ENCODE results near the gene FGF14. TPM values are rescaled to one million over a fixed set of nuclear protein-coding genes. Genes with fewer than 3 reads are reported as not detected.

Gene FGF14
- total RNA-seq, 1 donor from 2014 or later: 0.23 TPM

GRCh38 chr13:102117175-102117831 lies 284.5 kb downstream of the FGF14 start:
- Histone ChIP-seq H3K4me2 (ENCODE audit: low read length) (no peak overlapping the region), H3K27ac (ENCODE audit: low read depth, low read length) (no peak overlapping the region), H4K20me1 (ENCODE audit: insufficient read depth, low read length) (no peaks in the 10 kb centered on the region), H3K9ac (ENCODE audit: low read length) (no peak overlapping the region), H2AFZ (ENCODE audit: low read depth, low read length) (no peak overlapping the region), H3K79me2 (ENCODE audit: insufficient read depth, low read length) (no peaks in the 10 kb centered on the region), H3K4me3 (ENCODE audit: insufficient read depth, low read depth, low read length) (no peak overlapping the region), H3K9me3 (ENCODE audit: insufficient read depth, low read depth, low read length) (no peaks in the 10 kb centered on the region), H3K4me1 (ENCODE audit: insufficient read depth, low read length) (no peaks in the 10 kb centered on the region), H3K36me3 (ENCODE audit: insufficient read depth, low read length) (no peaks in the 10 kb centered on the region), H3K27me3 (ENCODE audit: insufficient read depth, low read length) (no peaks in the 10 kb centered on the region)
- no peak for TF ChIP-seq EZH2 (IDR thresholded peaks at IDR 0.05; ENCODE audit: insufficient read depth, low read length)
- no peak for TF ChIP-seq CTCF (IDR thresholded peaks at IDR 0.05; ENCODE audit: insufficient read depth, low read depth, low read length)
- Mint-ChIP-seq H3K36me3 (ENCODE audit: low read depth, unreplicated experiment) (no peaks in the 10 kb centered on the region), H3K27me3 (ENCODE audit: low read depth, unreplicated experiment) (no peaks in the 10 kb centered on the region), H3K4me1 (ENCODE audit: low read depth, unreplicated experiment) (no peaks in the 10 kb centered on the region), H3K27ac (ENCODE audit: unreplicated experiment) (no peak overlapping the region), H3K9me3 (ENCODE audit: unreplicated experiment) (peaks cover 2% of the 10 kb centered on the region), H3K4me3 (ENCODE audit: unreplicated experiment) (no peak overlapping the region)
- FAIRE-seq (no peak), DNase-seq (ENCODE audit: low read depth) (no peak)

GRCh38 chr13:102103469-102103868 lies 298.4 kb downstream of the FGF14 start:
- Histone ChIP-seq H4K20me1 (ENCODE audit: insufficient read depth, low read length) (no peaks in the 10 kb centered on the region), H2AFZ (ENCODE audit: low read depth, low read length) (no peak overlapping the region), H3K4me1 (ENCODE audit: insufficient read depth, low read length) (no peaks in the 10 kb centered on the region), H3K9ac (ENCODE audit: low read length) (no peak overlapping the region), H3K27me3 (ENCODE audit: insufficient read depth, low read length) (no peaks in the 10 kb centered on the region), H3K27ac (ENCODE audit: low read depth, low read length) (no peak overlapping the region), H3K9me3 (ENCODE audit: insufficient read depth, low read depth, low read length) (no peaks in the 10 kb centered on the region), H3K36me3 (ENCODE audit: insufficient read depth, low read length) (no peaks in the 10 kb centered on the region), H3K79me2 (ENCODE audit: insufficient read depth, low read length) (no peaks in the 10 kb centered on the region), H3K4me2 (ENCODE audit: low read length) (no peak overlapping the region), H3K4me3 (ENCODE audit: insufficient read depth, low read depth, low read length) (no peak overlapping the region)
- no peak for FAIRE-seq
- DNase-seq (ENCODE audit: low read depth): no peak
- H3K9me3 Mint-ChIP-seq (ENCODE audit: unreplicated experiment): no peaks in the 10 kb centered on the region
- H3K36me3 Mint-ChIP-seq (ENCODE audit: low read depth, unreplicated experiment): no peaks in the 10 kb centered on the region
- TF ChIP-seq CTCF (IDR thresholded peaks at IDR 0.05; ENCODE audit: insufficient read depth, low read depth, low read length) (no peak), EZH2 (IDR thresholded peaks at IDR 0.05; ENCODE audit: insufficient read depth, low read length) (no peak)
- no peaks in the 10 kb centered on the region for H3K4me1 Mint-ChIP-seq (ENCODE audit: low read depth, unreplicated experiment)
- no peak overlapping the region for H3K27ac Mint-ChIP-seq (ENCODE audit: unreplicated experiment)
- H3K4me3 Mint-ChIP-seq (ENCODE audit: unreplicated experiment): no peak overlapping the region
- H3K27me3 Mint-ChIP-seq (ENCODE audit: low read depth, unreplicated experiment): peaks cover 4% of the 10 kb centered on the region

GRCh38 chr13:102100234-102100633 lies 301.6 kb downstream of the FGF14 start:
- Histone ChIP-seq H3K79me2 (ENCODE audit: insufficient read depth, low read length) (no peaks in the 10 kb centered on the region), H4K20me1 (ENCODE audit: insufficient read depth, low read length) (no peaks in the 10 kb centered on the region), H2AFZ (ENCODE audit: low read depth, low read length) (no peak overlapping the region), H3K4me1 (ENCODE audit: insufficient read depth, low read length) (no peaks in the 10 kb centered on the region), H3K4me2 (ENCODE audit: low read length) (no peak overlapping the region), H3K27me3 (ENCODE audit: insufficient read depth, low read length) (no peaks in the 10 kb centered on the region), H3K9me3 (ENCODE audit: insufficient read depth, low read depth, low read length) (no peaks in the 10 kb centered on the region), H3K9ac (ENCODE audit: low read length) (no peak overlapping the region), H3K4me3 (ENCODE audit: insufficient read depth, low read depth, low read length) (no peak overlapping the region), H3K36me3 (ENCODE audit: insufficient read depth, low read length) (no peaks in the 10 kb centered on the region), H3K27ac (ENCODE audit: low read depth, low read length) (no peak overlapping the region)
- peaks cover 4% of the 10 kb centered on the region for H3K27me3 Mint-ChIP-seq (ENCODE audit: low read depth, unreplicated experiment)
- H3K4me1 Mint-ChIP-seq (ENCODE audit: low read depth, unreplicated experiment): no peaks in the 10 kb centered on the region
- TF ChIP-seq CTCF (IDR thresholded peaks at IDR 0.05; ENCODE audit: insufficient read depth, low read depth, low read length): no peak
- TF ChIP-seq EZH2 (IDR thresholded peaks at IDR 0.05; ENCODE audit: insufficient read depth, low read length): no peak
- no peaks in the 10 kb centered on the region for H3K9me3 Mint-ChIP-seq (ENCODE audit: unreplicated experiment)
- no peak overlapping the region for H3K4me3 Mint-ChIP-seq (ENCODE audit: unreplicated experiment)
- FAIRE-seq (no peak), DNase-seq (ENCODE audit: low read depth) (no peak)
- H3K27ac Mint-ChIP-seq (ENCODE audit: unreplicated experiment): no peak overlapping the region
- no peaks in the 10 kb centered on the region for H3K36me3 Mint-ChIP-seq (ENCODE audit: low read depth, unreplicated experiment)

Data from astrocyte (in vitro differentiated cells and primary cell).